Measurements from ENCODE around the gene IL32.

Gene IL32

DNA sequence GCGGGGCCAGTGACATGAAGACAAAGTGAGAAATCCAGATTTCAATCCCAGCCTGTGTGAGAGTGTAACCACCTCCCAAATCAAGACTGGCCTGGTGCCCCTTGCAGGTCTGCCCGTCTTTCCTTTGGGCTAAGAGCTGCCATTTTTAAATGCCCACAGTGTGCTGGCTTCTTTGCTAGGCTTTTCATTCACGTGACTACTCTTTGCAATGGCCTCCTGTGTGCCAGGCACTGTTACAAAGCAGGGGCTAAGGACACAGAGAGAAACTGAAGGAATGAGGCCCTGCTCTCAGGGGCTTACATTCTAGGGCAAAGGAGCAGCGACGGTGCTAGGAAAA is 33.9 kb downstream of the IL32 start:
- no peak overlapping the region for H2BK15ac ChIP-seq (ENCODE audit: low read depth, poor library complexity, severe bottlenecking)
- no peak overlapping the region for H2AFZ ChIP-seq (ENCODE audit: low read depth, low read length)
- 35% methylated on average over 5 of the region's 5 CpGs for WGBS

GRCh38 chr16:3099732-3100499 is 34.5 kb downstream of the IL32 start:
- 8% methylated on average over 28 of the region's 39 CpGs for WGBS
- peak overlapping the region; percentile 5 for H3K4me2 ChIP-seq (ENCODE audit: low read length, poor library complexity, severe bottlenecking)

More for the DNA sequence above, 33.9 kb downstream of the IL32 start:
- H3K9ac ChIP-seq (ENCODE audit: low read length), result no peak overlapping the region
- no peaks in the 10 kb centered on the region for H3K36me3 ChIP-seq (ENCODE audit: control insufficient read depth in 1 of 2, insufficient read depth in 2 of 2, low read depth in 1 of 2, low read length in 2 of 2)
- no peak overlapping the region for H3K14ac ChIP-seq (ENCODE audit: low read length in 2 of 2)
- no peaks in the 10 kb centered on the region for H3K9me3 ChIP-seq (ENCODE audit: control insufficient read depth, low read length)
- no peak overlapping the region for H2BK120ac ChIP-seq (ENCODE audit: low read depth, low read length)
- H2BK5ac ChIP-seq (ENCODE audit: low read depth, low read length, poor library complexity, severe bottlenecking), result no peak overlapping the region
- H3K4me1 ChIP-seq (ENCODE audit: control insufficient read depth, insufficient read depth, low read depth, low read length), result peaks cover 11% of the 10 kb centered on the region
- no peak overlapping the region for H2BK12ac ChIP-seq (ENCODE audit: low read length in 2 of 2)
- H3K23ac ChIP-seq (ENCODE audit: low read length in 2 of 2), result no peak overlapping the region
- no peak overlapping the region for H3K4me2 ChIP-seq (ENCODE audit: low read length, poor library complexity, severe bottlenecking)
- no peaks in the 10 kb centered on the region for H3K79me1 ChIP-seq (replicated peaks; ENCODE audit: low read length, poor library complexity, severe bottlenecking)
- H3K4ac ChIP-seq (ENCODE audit: low read depth in 1 of 2, low read length in 2 of 2), result no peak overlapping the region
- no peak overlapping the region for H3K4me3 ChIP-seq (ENCODE audit: insufficient read depth in 1 of 2, low read depth in 1 of 2, low read length in 2 of 2)
- no peak for DNase-seq
- H4K8ac ChIP-seq (ENCODE audit: low read length), result no peak overlapping the region
- H3K27me3 ChIP-seq (ENCODE audit: control insufficient read depth in 1 of 2, insufficient read depth in 1 of 2, low read length in 2 of 2), result peaks cover 19 to 29% of the 10 kb centered on the region in 2 experiments
- no peak overlapping the region for H3K27ac ChIP-seq (ENCODE audit: low read length, poor library complexity, severe bottlenecking)
- H2AK5ac ChIP-seq (ENCODE audit: low read length, severe bottlenecking), result no peak overlapping the region
- H3K18ac ChIP-seq (ENCODE audit: low read depth in 1 of 2, low read length in 2 of 2), result no peak overlapping the region
- H4K91ac ChIP-seq (ENCODE audit: low read length), result no peak overlapping the region

GRCh38 chr16:3101018-3101840 is 35.8 kb downstream of the IL32 start:
- H3K18ac ChIP-seq (ENCODE audit: low read depth in 1 of 2, low read length in 2 of 2), result peak overlapping the region in 1 of 2 experiments; percentile 2
- H3K14ac ChIP-seq (ENCODE audit: low read length in 2 of 2), result no peak overlapping the region
- 66% methylated on average over 23 of the region's 29 CpGs for WGBS
- no peak overlapping the region for H2BK120ac ChIP-seq (ENCODE audit: low read depth, low read length)
- no peak overlapping the region for H4K91ac ChIP-seq (ENCODE audit: low read length)
- peaks cover 13% of the 10 kb centered on the region for H3K4me1 ChIP-seq (ENCODE audit: control insufficient read depth, insufficient read depth, low read depth, low read length)
- peak; percentile 34 for DNase-seq
- no peak overlapping the region for H2AK5ac ChIP-seq (ENCODE audit: low read length, severe bottlenecking)
- H3K4me2 ChIP-seq (ENCODE audit: low read length, poor library complexity, severe bottlenecking), result no peak overlapping the region
- peak overlapping the region; percentile 86 for H4K8ac ChIP-seq (ENCODE audit: low read length)
- H2BK12ac ChIP-seq (ENCODE audit: low read length in 2 of 2), result peak overlapping the region in 1 of 2 experiments; percentile 83
- no peak overlapping the region for H2BK5ac ChIP-seq (ENCODE audit: low read depth, low read length, poor library complexity, severe bottlenecking)
- H3K27me3 ChIP-seq (ENCODE audit: control insufficient read depth in 1 of 2, insufficient read depth in 1 of 2, low read length in 2 of 2), result peaks cover 19 to 29% of the 10 kb centered on the region in 2 experiments
- no peak overlapping the region for H3K23ac ChIP-seq (ENCODE audit: low read length in 2 of 2)
- no peak overlapping the region for H2BK15ac ChIP-seq (ENCODE audit: low read depth, poor library complexity, severe bottlenecking)
- no peaks in the 10 kb centered on the region for H3K79me1 ChIP-seq (replicated peaks; ENCODE audit: low read length, poor library complexity, severe bottlenecking)
- no peak overlapping the region for H3K9ac ChIP-seq (ENCODE audit: low read length)
- H3K9me3 ChIP-seq (ENCODE audit: control insufficient read depth, low read length), result no peaks in the 10 kb centered on the region
- H3K4me3 ChIP-seq (ENCODE audit: insufficient read depth in 1 of 2, low read depth in 1 of 2, low read length in 2 of 2), result peak overlapping the region in 1 of 2 experiments; percentile 11
- H2AFZ ChIP-seq (ENCODE audit: low read depth, low read length), result no peak overlapping the region
- no peaks in the 10 kb centered on the region for H3K36me3 ChIP-seq (ENCODE audit: control insufficient read depth in 1 of 2, insufficient read depth in 2 of 2, low read depth in 1 of 2, low read length in 2 of 2)
- no peak overlapping the region for H3K27ac ChIP-seq (ENCODE audit: low read length, poor library complexity, severe bottlenecking)
- no peak overlapping the region for H3K4ac ChIP-seq (ENCODE audit: low read depth in 1 of 2, low read length in 2 of 2)

More at GRCh38 chr16:3099732-3100499, 34.5 kb downstream of the IL32 start:
- peaks cover 11% of the 10 kb centered on the region for H3K4me1 ChIP-seq (ENCODE audit: control insufficient read depth, insufficient read depth, low read depth, low read length)
- H3K9ac ChIP-seq (ENCODE audit: low read length), result no peak overlapping the region
- no peak overlapping the region for H2BK120ac ChIP-seq (ENCODE audit: low read depth, low read length)
- peak overlapping the region in 1 of 2 experiments; percentile 45 for H3K4me3 ChIP-seq (ENCODE audit: insufficient read depth in 1 of 2, low read depth in 1 of 2, low read length in 2 of 2)
- H2AK5ac ChIP-seq (ENCODE audit: low read length, severe bottlenecking), result no peak overlapping the region
- peaks cover 19 to 29% of the 10 kb centered on the region in 2 experiments for H3K27me3 ChIP-seq (ENCODE audit: control insufficient read depth in 1 of 2, insufficient read depth in 1 of 2, low read length in 2 of 2)
- no peaks in the 10 kb centered on the region for H3K79me1 ChIP-seq (replicated peaks; ENCODE audit: low read length, poor library complexity, severe bottlenecking)
- H2BK15ac ChIP-seq (ENCODE audit: low read depth, poor library complexity, severe bottlenecking), result no peak overlapping the region
- no peak overlapping the region for H3K23ac ChIP-seq (ENCODE audit: low read length in 2 of 2)
- no peak overlapping the region for H4K91ac ChIP-seq (ENCODE audit: low read length)
- no peak overlapping the region for H3K14ac ChIP-seq (ENCODE audit: low read length in 2 of 2)
- no peaks in the 10 kb centered on the region for H3K9me3 ChIP-seq (ENCODE audit: control insufficient read depth, low read length)
- no peaks in the 10 kb centered on the region for H3K36me3 ChIP-seq (ENCODE audit: control insufficient read depth in 1 of 2, insufficient read depth in 2 of 2, low read depth in 1 of 2, low read length in 2 of 2)
- peak; percentile 89 for DNase-seq
- no peak overlapping the region for H2AFZ ChIP-seq (ENCODE audit: low read depth, low read length)
- no peak overlapping the region for H3K4ac ChIP-seq (ENCODE audit: low read depth in 1 of 2, low read length in 2 of 2)
- no peak overlapping the region for H3K18ac ChIP-seq (ENCODE audit: low read depth in 1 of 2, low read length in 2 of 2)
- no peak overlapping the region for H2BK5ac ChIP-seq (ENCODE audit: low read depth, low read length, poor library complexity, severe bottlenecking)
- H2BK12ac ChIP-seq (ENCODE audit: low read length in 2 of 2), result no peak overlapping the region
- H4K8ac ChIP-seq (ENCODE audit: low read length), result peak overlapping the region; percentile 41
- no peak overlapping the region for H3K27ac ChIP-seq (ENCODE audit: low read length, poor library complexity, severe bottlenecking)

DNA sequence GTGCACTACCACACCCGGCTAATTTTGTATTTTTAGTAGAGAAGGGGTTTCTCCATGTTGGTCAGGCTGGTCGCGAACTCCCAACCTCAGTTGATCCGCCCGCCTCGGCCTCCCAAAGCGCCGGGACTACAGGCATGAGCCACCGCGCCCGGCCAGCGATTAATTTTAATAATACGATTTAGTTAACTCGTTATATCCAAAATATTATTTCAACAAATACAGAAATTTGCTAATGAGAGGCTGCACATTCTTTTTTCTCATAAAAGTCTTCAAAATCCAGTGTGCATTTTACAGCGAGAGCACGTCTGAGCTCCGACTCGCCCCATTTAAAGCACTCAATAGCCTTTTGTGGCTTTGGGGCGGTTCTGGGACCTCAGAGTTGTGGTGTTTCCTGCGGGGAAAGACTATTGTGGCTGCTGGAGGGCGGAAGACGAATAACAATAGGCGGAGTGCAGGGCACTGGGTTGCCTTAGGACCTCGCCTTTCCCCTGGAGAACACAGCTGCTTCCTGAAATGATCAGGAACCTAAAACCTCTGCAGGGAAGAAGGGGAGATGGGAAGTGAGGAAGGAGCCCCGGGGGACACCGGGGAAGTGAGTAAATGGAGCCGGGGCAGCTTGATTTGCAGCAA is 36.5 kb downstream of the IL32 start:
- WGBS, result 67% methylated on average over 27 of the region's 27 CpGs
- Histone ChIP-seq H4K91ac (ENCODE audit: low read length) (no peak overlapping the region), H2BK5ac (ENCODE audit: low read depth, low read length, poor library complexity, severe bottlenecking) (no peak overlapping the region), H3K27ac (ENCODE audit: low read length, poor library complexity, severe bottlenecking) (no peak overlapping the region), H3K4me3 (ENCODE audit: insufficient read depth in 1 of 2, low read depth in 1 of 2, low read length in 2 of 2) (no peak overlapping the region), H3K4ac (ENCODE audit: low read depth in 1 of 2, low read length in 2 of 2) (no peak overlapping the region), H2BK12ac (ENCODE audit: low read length in 2 of 2) (no peak overlapping the region), H4K8ac (ENCODE audit: low read length) (no peak overlapping the region), H2AFZ (ENCODE audit: low read depth, low read length) (no peak overlapping the region), H3K36me3 (ENCODE audit: control insufficient read depth in 1 of 2, insufficient read depth in 2 of 2, low read depth in 1 of 2, low read length in 2 of 2) (no peaks in the 10 kb centered on the region), H3K14ac (ENCODE audit: low read length in 2 of 2) (no peak overlapping the region), H3K18ac (ENCODE audit: low read depth in 1 of 2, low read length in 2 of 2) (no peak overlapping the region), H3K23ac (ENCODE audit: low read length in 2 of 2) (no peak overlapping the region), H3K9me3 (ENCODE audit: control insufficient read depth, low read length) (no peaks in the 10 kb centered on the region), H3K9ac (ENCODE audit: low read length) (no peak overlapping the region), H3K4me1 (ENCODE audit: control insufficient read depth, insufficient read depth, low read depth, low read length) (peaks cover 15% of the 10 kb centered on the region), H2AK5ac (ENCODE audit: low read length, severe bottlenecking) (no peak overlapping the region), H3K79me1 (replicated peaks; ENCODE audit: low read length, poor library complexity, severe bottlenecking) (no peaks in the 10 kb centered on the region), H3K27me3 (ENCODE audit: control insufficient read depth in 1 of 2, insufficient read depth in 1 of 2, low read length in 2 of 2) (peaks cover 19 to 29% of the 10 kb centered on the region in 2 experiments), H3K4me2 (ENCODE audit: low read length, poor library complexity, severe bottlenecking) (no peak overlapping the region), H2BK15ac (ENCODE audit: low read depth, poor library complexity, severe bottlenecking) (no peak overlapping the region), H2BK120ac (ENCODE audit: low read depth, low read length) (no peak overlapping the region)
- no peak for DNase-seq
